Activated T-cell treated with anti-CD3 and anti-CD28 coated beads for 48 hours (primary cell): ENCODE results near the gene NR4A3.
"Not testable (repeated sequence)": the region's sequence is repeated elsewhere in the genome, so short reads cannot be mapped to it uniquely, and the experiment has no call there.

Experiments
- DNase-seq: peaks from one replicate; pipeline ENCODE4 v3.0.0-alpha.2; 2020; ENCODE audit warnings: low read depth

The NR4A3 gene

DNA sequence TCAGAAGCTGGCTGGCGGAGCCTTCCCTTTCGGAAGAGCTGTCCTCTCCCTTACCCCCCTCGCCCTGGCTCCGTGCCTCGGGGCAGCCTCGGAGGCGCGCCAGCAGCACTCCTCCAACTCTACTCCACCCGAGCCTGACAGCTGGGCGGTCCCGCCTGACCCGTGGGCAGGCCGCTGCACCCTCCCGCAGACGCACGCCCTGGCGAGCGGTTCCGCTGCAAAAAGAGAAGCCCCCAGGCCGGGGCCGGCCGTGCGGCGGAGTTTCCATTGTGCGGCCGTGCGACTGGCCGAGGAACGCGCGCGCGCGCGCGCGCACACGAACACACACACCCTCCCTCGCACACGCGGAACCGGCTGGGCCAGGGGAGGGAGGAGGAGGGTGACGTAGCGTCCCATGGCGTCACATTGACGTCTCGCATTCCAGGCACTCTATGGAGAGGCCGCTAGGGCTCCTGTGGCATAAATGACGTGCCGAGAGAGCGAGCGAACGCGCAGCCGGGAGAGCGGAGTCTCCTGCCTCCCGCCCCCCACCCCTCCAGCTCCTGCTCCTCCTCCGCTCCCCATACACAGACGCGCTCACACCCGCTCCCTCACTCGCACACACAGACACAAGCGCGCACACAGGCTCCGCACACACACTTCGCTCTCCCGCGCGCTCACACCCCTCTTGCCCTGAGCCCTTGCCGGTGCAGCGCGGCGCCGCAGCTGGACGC is at the start of gene NR4A3:
Gene NR4A3, plus strand, starts transcription at position 490 of the 713 bp plus-strand sequence. CDS start 6,158 bp downstream, outside the sequence.
- DNase-seq, result peak; percentile 80

DNA sequence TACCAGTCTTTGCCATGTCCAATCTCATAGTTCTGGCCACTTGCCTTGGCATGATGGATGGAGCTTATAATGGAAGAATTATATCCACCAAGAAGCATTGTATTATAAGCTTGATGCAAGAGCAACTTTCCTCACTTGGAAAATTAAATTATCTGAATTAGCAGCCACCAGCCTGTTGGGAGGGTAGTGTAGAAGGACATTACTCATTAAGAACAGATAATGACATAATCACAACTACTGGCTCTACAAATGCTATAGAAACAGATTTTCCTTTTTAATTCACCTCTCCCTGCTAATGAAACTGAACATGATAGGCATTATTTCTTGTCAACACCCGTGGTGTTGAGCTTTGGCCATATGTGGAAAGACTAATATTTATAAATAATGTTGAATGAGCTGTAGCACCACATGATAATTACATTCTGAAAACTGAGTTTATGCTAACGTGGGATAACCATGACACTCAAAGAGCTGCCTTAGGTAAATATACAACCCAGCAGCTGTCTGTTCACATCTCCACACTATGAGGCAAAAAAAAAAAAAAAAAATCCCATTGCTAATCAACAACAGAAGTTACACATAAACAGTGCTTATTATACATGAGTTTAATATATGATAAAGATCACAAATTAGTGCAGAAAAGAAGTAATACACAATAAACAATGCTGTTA is 48.1 kb upstream of the NR4A3 start:
- no peak for DNase-seq

DNA sequence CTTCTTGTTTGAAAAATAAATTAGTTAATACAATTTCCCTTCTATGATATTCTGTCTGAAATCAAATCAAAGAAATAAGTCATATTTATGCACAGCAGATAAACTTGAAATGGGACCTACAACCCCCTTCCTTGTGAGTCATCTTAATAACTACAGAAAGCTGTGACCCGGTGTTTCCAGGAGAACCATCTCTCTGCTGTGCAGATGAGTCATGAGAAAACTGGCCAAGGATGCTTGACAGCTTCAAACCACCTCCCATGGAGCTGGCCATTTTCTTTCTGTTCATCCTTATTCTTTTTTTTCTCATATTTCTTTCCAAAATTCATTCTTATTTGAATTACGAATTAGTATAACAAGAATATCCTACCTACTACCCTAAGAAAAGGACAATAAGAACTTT is 43.4 kb upstream of the NR4A3 start:
- peak; percentile 10 for DNase-seq

DNA sequence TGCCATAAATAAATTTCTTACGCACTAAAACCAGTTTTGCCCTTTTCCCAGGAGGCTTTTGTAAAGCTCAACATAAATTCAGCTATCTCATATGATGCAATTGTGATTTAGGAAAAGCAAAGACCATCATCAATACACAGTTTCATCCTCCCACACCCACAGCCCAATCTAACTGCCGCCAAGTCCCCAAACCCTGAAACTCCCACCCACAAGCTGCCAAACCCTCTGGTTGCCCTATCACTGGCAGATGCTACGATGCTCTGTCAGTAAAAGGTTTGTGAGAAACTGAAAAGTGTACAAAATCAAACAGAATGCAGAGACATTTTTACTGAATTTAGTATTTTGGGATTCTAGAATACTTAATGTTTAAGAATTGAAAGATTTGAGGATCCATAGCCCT is 42.8 kb upstream of the NR4A3 start:
- no peak for DNase-seq

DNA sequence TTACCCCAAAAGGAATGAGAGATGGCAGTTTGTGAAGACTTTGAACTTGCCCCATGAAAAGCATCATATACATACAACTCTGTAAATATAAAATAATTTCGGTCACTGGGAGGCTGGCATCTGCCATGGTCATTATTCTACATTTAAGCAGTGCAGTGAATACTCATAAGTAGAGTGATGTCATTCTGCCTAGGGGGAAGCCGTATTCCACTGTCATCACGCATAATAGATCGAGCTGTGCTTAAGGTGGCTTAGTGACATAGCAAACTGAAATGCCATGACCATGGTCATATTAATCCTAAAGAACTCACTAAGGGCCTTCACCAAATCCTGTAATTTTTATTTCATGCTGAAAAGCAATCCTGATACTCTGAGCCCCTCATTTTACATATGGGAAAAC is 42.4 kb upstream of the NR4A3 start:
- no peak for DNase-seq

DNA sequence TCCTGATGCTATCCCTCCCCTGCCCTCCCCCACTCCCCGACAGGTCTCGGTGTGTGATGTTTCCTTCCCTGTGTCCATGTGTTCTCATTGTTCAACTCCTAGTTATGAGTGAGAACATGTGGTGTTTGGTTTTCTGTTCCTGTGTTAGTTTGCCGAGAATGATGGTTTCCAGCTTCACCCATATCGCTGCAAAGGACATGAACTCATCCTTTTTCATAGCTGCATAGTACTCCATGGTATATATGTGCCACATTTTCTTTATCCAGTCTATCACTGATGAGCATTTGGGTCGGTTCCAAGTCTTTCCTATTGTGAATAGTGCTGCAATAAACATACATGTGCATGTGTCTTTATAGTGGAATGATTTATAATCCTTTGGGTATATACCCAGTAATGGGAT is 39.3 kb upstream of the NR4A3 start:
- not testable (repeated sequence) for DNase-seq

DNA sequence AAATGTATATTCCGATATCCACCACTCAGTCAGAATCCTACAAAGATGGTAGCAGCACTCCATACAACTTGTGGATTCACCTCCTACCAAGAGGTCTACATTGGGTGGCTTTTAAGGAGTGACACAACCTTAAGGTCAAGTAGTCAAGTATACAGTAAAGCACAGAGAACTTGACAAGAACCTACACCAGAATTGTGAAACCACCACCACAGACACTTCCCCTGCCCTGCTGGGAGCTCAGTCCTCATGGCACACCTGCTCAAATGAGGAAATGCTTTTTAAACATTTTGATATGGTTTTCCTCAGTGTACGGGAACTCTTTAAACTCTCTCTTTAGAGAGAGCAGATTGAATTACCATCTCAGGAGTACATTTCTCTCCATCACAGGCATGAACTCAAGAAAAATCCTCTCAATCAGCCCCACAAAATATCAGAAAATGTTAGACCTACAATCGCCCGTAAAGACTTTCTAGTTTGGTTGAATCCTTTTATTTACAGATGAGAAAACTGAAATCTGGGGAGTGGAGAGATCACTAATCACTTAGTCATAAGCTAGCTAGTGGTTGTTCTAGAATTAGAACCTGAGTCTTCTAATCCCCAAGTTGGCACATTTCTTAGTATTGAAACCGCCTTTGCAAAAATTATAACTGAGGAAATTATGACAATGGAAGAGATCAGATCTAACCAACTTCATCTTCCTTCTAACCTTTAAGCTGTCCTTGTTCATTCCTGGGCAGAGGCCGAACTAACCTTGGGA is 38.5 kb upstream of the NR4A3 start:
- no peak for DNase-seq

DNA sequence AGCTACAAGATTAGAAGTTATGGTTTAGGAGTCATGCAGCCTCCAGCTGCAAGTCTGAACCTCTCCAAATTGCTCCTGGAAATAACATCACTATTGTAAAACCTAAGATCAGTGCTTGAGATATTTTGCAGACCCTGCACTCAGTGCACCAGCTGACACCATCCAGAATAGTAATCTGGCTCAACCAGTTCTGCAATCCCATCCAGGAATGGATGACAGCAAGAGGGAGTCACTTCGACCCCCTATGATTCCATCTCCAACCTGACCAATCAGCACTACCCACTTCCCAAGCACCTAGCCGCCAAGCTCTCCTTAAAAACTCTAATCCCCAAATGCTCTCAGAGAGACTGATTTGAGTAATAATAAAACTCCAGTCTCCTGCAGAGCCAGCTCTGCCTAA is 37.9 kb upstream of the NR4A3 start:
- no peak for DNase-seq

DNA sequence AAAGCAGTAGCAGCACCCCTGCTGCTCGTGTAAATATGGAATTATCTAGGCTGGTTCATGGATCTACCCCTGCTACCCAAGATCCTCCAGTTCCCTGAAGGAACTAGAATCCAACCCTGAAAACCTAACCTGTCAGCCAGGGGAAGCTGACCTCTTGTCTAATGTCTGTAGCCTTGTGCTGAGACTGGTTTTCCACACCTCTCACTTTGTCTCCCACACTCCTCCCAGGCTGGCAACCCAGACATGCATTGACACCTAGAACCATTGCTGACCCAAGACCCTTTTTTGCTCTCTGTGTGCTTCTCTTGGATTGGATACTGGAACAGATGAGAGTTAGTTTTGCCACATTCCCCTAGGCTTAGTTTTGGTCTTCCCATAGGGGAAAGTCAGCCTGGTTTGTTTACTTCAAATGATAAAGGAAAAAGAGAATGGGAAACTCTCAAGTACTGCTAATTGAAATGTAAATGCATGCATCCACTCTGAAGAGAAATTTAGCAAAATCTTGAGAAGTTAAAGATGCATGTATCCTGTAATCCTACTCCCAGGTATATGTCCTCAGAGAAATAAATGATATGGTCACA is 36.6 kb upstream of the NR4A3 start:
- no peak for DNase-seq

DNA sequence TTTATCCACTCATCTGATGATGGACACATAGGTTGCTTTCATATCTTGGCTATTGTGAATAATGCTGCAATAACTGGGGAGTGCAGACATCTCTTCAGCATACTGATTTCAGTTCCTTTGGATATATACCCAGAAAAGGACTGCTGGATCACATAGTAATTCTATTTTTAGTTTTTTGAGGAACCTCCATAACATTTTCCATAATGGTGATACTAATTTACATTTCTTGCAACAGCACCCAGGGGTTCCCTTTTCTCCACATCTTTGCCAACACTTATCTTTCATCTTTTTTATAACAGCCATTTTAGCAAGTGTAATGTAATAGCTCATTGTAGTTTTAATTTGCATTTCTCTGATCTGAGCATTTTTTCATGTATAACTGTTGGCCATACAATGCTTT is 34.1 kb upstream of the NR4A3 start:
- DNase-seq, result no peak

DNA sequence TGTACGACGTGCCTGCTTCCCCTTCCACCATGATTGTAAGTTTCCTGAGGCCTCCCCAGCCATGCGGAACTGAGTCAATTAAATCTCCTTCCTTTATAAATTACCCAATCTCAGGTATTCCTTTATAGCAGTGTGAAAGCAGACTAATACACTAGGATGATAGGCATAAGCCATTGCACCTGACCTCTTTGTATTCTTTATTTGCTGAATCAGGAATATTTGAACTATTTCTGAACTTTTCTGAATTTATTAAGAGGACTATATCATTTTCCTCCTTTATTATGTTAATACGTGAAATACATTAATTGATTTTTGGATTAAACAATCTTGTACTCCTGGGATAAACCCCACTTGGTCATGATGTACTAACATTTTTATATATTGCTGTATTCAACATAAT is 28.2 kb upstream of the NR4A3 start:
- DNase-seq, result no peak

DNA sequence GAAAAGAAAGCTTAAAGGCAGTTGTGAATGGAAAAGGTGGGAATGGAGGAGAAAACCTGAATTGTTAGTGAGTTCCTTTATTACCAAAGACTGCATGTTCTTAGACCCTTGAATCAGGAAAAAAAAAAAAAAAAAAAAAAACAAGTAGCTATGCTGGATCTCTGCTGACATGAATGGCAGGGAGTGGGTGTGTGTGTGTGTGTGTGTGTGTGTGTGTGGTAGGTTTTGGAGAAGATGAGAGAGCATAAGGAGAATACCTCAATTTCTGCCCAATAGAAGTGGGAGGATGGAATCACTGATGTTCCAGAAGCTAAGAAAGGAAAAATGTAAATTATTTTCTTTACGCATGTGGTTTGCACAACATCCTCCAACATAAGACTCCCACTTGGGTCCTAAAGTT is 25.5 kb upstream of the NR4A3 start:
- no peak for DNase-seq

DNA sequence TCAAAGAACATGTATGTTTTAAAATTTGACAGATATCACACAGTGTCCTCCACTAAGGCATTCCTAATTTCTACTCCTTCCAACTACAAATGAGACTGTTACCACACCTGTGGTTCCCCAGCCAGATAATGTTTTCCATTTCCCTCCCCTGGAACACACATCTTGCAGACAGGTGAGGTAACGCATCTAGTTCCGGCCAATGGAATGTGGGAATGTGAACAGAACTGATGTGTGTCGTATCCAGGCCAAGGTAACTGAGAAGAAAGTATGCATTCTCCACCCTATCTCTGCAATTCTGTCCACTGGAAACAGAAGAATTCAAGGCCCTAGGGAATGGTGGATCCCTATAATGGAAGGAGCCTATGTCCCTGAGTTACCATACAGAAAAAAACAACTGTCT is 19.9 kb upstream of the NR4A3 start:
- DNase-seq, result no peak

DNA sequence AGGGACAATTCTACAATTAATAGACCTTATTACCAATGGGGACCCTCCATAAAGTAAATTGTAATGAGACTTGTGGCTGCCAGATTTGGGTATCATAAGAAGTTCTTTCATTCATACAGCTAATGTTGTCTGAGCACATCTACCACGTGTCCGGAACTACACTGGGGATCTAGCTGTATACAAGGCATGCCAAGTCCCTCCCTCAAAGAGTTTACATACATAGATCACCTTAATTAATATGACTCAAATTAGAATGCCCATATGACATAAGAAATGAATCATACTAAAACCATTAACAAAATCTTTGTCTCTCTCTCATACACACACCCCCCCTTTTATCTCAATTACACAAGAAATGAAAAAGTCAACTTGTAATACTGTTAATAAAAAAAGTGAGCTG is 18.0 kb upstream of the NR4A3 start:
- DNase-seq, result no peak

DNA sequence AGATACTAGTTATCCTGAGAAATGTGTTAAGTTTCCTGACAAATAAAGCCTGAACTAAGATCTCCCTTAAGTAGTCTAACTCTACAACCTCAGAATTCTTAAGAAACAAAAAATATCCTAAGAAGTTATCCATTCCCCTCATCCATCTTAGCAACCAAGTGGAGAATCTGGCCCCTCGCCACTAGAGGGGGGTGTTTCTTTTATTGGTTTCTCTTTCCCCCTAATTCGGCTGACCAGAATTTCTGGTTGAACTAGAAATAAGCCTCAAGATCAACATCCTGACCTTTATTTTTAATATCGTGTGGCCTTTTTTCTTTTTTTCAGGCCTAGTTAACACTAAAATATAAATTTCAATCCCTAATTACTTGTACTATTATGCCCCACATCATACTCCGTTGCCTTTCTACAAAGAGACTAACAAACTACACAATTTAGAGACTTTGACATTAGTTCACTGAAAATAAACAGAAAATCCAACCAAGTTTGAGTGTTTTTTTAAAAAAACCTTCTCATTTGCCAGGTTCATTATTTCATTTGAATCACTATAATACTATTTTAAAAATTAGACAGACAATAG is 14.3 kb upstream of the NR4A3 start:
- no peak for DNase-seq

DNA sequence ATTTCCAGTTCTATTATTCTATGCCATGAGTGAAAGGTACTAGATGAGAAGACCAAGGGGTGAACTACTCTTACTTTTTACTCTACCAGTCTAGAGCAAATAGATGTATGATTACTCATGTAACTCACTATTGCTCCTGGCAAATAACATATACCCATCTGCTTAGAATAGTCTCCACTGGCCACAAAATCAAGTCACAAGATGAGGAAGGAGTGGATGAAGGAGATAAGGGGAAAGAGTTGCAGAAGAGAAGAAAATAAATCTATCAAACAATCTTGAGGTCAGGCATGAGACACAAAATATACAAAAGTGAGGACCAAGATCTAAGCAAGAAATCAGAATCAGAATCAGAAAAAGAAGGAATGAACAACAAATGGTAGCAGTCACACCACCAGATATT is 13.7 kb upstream of the NR4A3 start:
- no peak for DNase-seq

DNA sequence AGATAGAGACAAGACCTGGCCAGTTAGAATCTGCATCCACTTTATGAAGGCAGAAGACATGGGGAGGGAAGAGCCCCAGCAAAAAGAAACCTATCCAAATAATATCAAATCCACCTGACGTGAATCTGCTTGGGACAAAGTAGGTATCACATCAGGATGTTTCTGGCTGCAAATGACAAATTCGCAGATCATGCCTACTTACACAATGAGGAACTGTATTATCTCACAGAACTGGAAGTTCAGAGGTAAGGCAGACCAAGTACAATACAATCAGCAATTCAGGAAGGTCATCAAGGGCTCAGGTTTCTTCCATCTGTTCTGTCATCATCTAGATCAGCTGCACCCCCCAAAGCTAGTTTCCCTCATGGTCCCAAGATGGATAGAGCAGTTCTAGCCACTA is 13.2 kb upstream of the NR4A3 start:
- DNase-seq, result no peak

DNA sequence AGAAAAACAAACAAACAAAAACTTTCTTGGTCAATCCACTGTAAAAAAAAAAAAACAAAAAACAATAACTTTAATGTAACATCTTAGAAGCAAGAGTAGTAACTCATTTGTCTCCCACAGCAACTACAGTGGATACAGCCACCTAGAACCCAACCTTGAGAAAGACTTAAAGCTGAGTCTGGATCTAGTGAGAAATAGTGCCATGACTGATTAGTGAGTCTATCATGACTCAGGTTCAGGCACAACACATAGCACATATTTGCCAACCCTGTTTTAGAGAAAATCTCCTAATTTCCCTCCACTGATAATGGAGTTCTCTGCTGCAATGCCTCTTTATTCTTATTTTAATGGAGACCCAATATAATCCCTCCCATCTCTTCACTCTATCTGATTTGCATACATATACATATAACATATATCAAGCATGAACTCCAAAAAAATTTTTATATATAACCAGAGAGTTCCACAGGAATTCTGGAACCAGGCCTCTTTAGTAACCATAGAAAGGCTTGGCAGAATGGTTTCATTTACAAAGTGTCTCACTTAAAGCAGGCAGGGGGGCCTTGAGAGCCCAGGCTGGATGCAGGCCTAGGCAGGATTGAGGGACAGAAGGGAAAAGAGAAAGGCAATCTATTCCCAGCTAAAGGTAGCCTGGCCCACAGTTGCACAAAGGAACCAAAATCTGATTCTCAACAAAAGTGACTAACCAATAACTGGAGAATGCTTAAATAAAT is 11.9 kb upstream of the NR4A3 start:
- DNase-seq, result no peak

DNA sequence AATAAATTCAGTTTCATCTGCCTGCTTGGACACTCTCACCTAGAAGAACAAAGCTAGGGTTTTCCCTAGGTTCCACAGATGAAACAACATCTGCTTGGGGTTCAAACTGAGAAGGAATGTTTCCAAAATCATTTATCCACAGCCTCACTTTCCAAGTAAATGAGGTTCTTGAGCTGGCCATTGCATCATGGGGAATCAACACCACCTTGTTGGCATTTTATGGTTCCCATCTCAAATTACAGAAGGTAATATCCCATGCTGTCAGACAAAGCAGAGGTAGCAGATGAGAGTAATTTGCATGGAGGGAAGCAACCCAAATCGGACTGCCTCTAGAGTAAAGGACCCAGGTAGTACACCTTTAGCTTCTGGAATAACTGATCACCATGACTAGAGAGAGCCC is 10.5 kb upstream of the NR4A3 start:
- DNase-seq, result no peak

DNA sequence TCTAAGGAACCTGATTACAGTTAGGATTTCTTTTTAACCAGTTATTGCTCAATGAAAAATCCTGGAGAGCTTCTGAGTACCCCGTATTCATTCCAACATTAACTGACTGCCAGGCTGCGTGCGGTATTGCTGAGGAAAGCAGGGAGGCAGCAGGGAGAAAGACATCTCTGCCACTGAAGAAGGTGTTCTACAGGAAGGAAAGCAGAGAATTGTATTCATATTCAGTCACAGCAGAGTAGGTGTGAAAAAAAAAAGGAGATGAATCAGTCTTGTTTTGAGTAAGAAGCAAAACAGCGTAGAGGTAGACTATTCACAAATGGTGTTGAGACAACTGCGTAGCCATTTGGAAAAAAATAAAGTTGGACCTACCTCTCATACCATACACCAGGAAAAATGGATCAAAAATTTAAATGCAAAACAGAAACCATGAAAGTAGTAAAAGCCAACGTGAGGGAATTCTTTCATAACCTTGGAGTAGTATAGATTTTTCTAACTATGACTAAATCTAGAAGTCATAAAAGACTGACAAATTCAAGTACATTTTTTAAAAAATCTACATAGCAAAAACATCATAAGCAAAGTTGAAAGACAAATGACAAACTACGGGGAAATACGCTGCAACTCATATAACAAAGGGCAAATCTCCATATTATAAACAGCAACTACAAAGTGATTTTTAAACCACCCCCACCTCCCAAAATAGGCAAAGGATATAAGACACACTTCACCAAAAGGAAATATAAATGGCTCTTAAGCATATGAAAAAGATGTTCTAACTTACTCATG is 9.9 kb upstream of the NR4A3 start:
- DNase-seq, result no peak

DNA sequence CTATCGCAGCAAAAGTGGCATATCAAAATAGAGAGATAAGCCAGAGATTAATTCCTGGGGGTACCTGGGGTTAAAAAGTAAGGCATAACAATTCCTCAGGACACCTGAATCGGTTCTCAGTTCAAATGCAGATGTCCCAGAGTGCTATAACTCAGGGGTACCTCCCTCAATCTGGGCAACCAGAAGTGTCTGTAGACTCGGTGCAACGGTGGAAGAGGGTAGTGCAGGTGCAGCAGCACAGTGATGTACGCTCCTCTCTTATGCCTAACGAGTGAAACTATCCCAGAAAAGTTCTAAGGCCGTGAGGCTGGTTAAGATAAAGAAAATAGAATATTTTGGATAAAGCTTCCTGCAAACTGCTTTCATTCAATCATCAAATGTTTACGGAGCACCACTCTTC is 7.9 kb upstream of the NR4A3 start:
- no peak for DNase-seq
